ENCODE measurements around the gene GRHL1. TPM values are rescaled to one million over a fixed set of nuclear protein-coding genes. Genes with fewer than 3 reads are reported as not detected.
A peak's percentile ranks its signal among the peaks of the same experiment; 100 is the strongest.

The GRHL1 gene
- total and polyA plus RNA-seq, 2 experiments from 2014 or later, result 2.9 to 4.2 TPM

GRCh38 chr2:9985531-9986328 is 34.2 kb downstream of the GRHL1 start (continued):
- TF ChIP-seq ZNF462 (CRISPR knock-in tag; IDR thresholded peaks at IDR 0.05), result no peak

DNA sequence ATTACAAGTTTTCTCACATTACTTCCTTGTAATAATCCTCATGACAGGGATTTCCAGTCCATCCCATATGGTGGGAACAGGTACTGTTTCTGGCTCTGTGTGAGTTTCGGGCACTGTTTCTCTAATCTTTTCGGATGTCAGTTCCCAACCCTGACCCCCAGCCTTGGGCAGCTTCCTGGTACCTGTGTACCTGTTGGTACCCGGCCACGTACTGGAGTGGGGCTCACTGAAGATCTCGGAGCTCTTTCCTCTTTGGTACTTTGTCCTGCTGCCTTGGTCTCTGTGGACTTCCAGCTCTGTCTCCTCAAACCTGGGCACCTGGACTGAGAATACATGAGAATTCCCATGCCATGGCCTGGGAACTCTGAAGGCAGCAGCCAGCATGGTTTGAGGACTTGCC is 36.8 kb downstream of the GRHL1 start:
- Mint-ChIP-seq H3K27ac (0 out of 2 replicates have a peak overlapping the region, but pooled peaks have one; percentile 20), H3K4me1 (peaks cover 8% of the 10 kb centered on the region), H3K9me3 (no peaks in the 10 kb centered on the region), H3K27me3 (ENCODE audit: insufficient read depth, low read depth, poor library complexity) (peaks cover 2% of the 10 kb centered on the region), H3K4me3 (no peak overlapping the region), H3K36me3 (ENCODE audit: low read depth) (no peaks in the 10 kb centered on the region)
- no peak overlapping the region for H3K4me3 ChIP-seq
- no peaks in the 10 kb centered on the region for H3K27me3 ChIP-seq (ENCODE audit: insufficient read depth)
- H2AFZ ChIP-seq, result no peak overlapping the region
- H3K4me1 ChIP-seq (ENCODE audit: insufficient read depth), result no peaks in the 10 kb centered on the region
- no peak overlapping the region for H3K4me2 ChIP-seq
- no peaks in the 10 kb centered on the region for H3K36me3 ChIP-seq (ENCODE audit: insufficient read depth)
- ATAC-seq (no peak), DNase-seq (ENCODE audit: low spot score) (no peak)
- H3F3A ChIP-seq (replicated peaks; ENCODE audit: low read depth), result no peaks in the 10 kb centered on the region
- H3K79me2 ChIP-seq (replicated peaks; ENCODE audit: insufficient read depth), result no peaks in the 10 kb centered on the region
- H4K20me1 ChIP-seq (replicated peaks; ENCODE audit: insufficient read depth), result 0 out of 2 replicates have a peak, but pooled peaks cover 2% of the 10 kb centered on the region
- no peak overlapping the region for H3K27ac ChIP-seq (ENCODE audit: low read depth)
- no peaks in the 10 kb centered on the region for H3K9me2 ChIP-seq (ENCODE audit: insufficient read depth)
- TF ChIP-seq ZNF462 (CRISPR knock-in tag; IDR thresholded peaks at IDR 0.05), result no peak
- no peak for TF ChIP-seq JUNB (IDR thresholded peaks at IDR 0.05; ENCODE audit: unreplicated experiment)
- TF ChIP-seq POLR2AphosphoS5 (IDR thresholded peaks at IDR 0.05; ENCODE audit: low read depth), result no peak
- TF ChIP-seq REST (IDR thresholded peaks at IDR 0.05; ENCODE audit: unreplicated experiment), result no peak
